MCF 10A (cell line): ENCODE measurements around the gene KATNBL1. TPM values are rescaled to one million over a fixed set of nuclear protein-coding genes. Genes with fewer than 3 reads are reported as not detected.
"Not testable (repeated sequence)": the region's sequence is repeated elsewhere in the genome, so short reads cannot be mapped to it uniquely, and the experiment has no call there.

Source experiments
- BruUV-seq: library from RNA; stranded (reverse); fragments of 400-500 nt; replicated peaks from 2 replicates; lab custom pipeline; 2021; lab: Mats Ljungman, UMichigan
- CTCF ChIA-PET: fragments of 300-600 bp; sonication (Branson Sonifier 250); formaldehyde crosslinking; extraction: SDS; loops from one replicate; lab custom pipeline; 2021; ENCODE audit warnings: antibody characterized with exemption, inconsistent platforms; lab: Yijun Ruan, JAX
- POLR2A ChIA-PET: fragments of 300-600, 350-650 bp; sonication (Branson Sonifier 250); formaldehyde crosslinking; extraction: SDS; loops from one replicate; lab custom pipeline; 2020; ENCODE audit warnings: antibody characterized with exemption, inconsistent platforms; lab: Yijun Ruan, JAX
- DNase-seq: peaks from one replicate; pipeline ENCODE4 v3.0.0-alpha.2; 2018; ENCODE audit not compliant: unreplicated experiment
- H3K27ac Mint-ChIP-seq: one replicate; pipeline ENCODE4 v1.8.0; 2022; ENCODE audit warnings: mild to moderate bottlenecking, low read depth, mixed read lengths; ENCODE audit not compliant: unreplicated experiment
- H3K27me3 Mint-ChIP-seq: one replicate; pipeline ENCODE4 v1.8.0; 2022; ENCODE audit warnings: mixed read lengths; ENCODE audit not compliant: insufficient read depth, unreplicated experiment
- H3K36me3 Mint-ChIP-seq: one replicate; pipeline ENCODE4 v1.8.0; 2022; ENCODE audit warnings: mild to moderate bottlenecking, moderate library complexity, mixed read lengths; ENCODE audit not compliant: insufficient read depth, unreplicated experiment
- H3K4me1 Mint-ChIP-seq: one replicate; pipeline ENCODE4 v1.8.0; 2022; ENCODE audit warnings: mixed read lengths; ENCODE audit not compliant: insufficient read depth, unreplicated experiment
- H3K4me3 Mint-ChIP-seq: one replicate; pipeline ENCODE4 v1.8.0; 2022; ENCODE audit warnings: mild to moderate bottlenecking, moderate library complexity, mixed read lengths; ENCODE audit not compliant: unreplicated experiment
- H3K9me3 Mint-ChIP-seq: one replicate; pipeline ENCODE4 v1.8.0; 2022; ENCODE audit warnings: mixed read lengths; ENCODE audit not compliant: unreplicated experiment
- CTCF ChIP-seq: fragments of 200-600 bp; IDR thresholded peaks from one replicate; pipeline ENCODE4 v1.8.0; 2022; ENCODE audit warnings: antibody characterized with exemption, mild to moderate bottlenecking; ENCODE audit not compliant: unreplicated experiment
- intact Hi-C: fragments of 100-400 bp; cut with micrococcal nuclease; formaldehyde crosslinking; loops from 2 replicates; pipeline ENCODE4 v1.14.1; 2022
- total RNA-seq: library from RNA; stranded (reverse); gene quantifications from 2 replicates; pipeline ENCODE4 v1.2.3, GENCODE V29; 2022

Gene KATNBL1
- total RNA-seq, 1 experiment from 2014 or later = 38.2 TPM

GRCh38 chr15:34122771-34123183 lies 87.1 kb downstream of the KATNBL1 start:
- Mint-ChIP-seq H3K4me1 (no peaks in the 10 kb centered on the region), H3K4me3 (no peak overlapping the region), H3K36me3 (no peaks in the 10 kb centered on the region), H3K27me3 (no peaks in the 10 kb centered on the region), H3K27ac (no peak overlapping the region), H3K9me3 (no peaks in the 10 kb centered on the region)
- intact Hi-C loops = no loop called here
- BruUV-seq = no TSS peak
- TF ChIP-seq CTCF = no peak
- no peak for DNase-seq
- CTCF ChIA-PET = no interaction called here
- POLR2A ChIA-PET = interaction anchor here (0.7 kb wide), 1 partner anchor 16 kb away, joined by 3 read pairs; no protein-coding TSS in a partner anchor

- CTCF ChIA-PET, BruUV-seq, H3K36me3 Mint-ChIP-seq, H3K27ac Mint-ChIP-seq, H3K4me3 Mint-ChIP-seq, intact Hi-C loops, H3K9me3 Mint-ChIP-seq, H3K4me1 Mint-ChIP-seq, H3K27me3 Mint-ChIP-seq, DNase-seq: not testable (repeated sequence)
- POLR2A ChIA-PET = interaction anchor here (0.6 to 1.1 kb wide), 2 partner anchors 10 to 19 kb away, joined by 3 to 5 read pairs; no protein-coding TSS in a partner anchor
Observed at GRCh38 chr15:34121786-34122185, 88.1 kb downstream of the KATNBL1 start.

DNA sequence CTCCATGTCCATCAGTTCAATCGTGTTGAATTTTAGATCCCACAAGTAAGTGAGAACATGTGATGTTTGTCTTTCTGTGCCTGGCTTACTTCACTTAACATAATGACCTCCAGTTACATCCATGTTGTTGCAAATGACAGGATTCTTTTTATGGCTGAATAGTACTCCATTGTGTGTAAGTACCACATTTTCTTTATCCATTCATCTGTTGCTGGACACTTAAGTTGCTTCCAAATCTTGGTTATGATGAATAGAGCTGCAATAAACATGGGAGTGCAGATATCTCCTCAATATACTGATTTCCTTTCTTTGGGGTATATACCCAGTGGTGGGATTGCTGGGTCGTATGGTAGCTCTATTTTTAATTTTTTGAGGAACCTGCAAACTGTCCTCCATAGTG lies 89.5 kb downstream of the KATNBL1 start:
- H3K27me3 Mint-ChIP-seq, BruUV-seq, intact Hi-C loops, H3K9me3 Mint-ChIP-seq, H3K27ac Mint-ChIP-seq, H3K36me3 Mint-ChIP-seq, DNase-seq, POLR2A ChIA-PET, H3K4me1 Mint-ChIP-seq, H3K4me3 Mint-ChIP-seq: not testable (repeated sequence)
- CTCF ChIA-PET = interaction anchor here (0.6 to 0.9 kb wide), 2 partner anchors 9 to 10 kb away, joined by 3 to 4 read pairs; no protein-coding TSS in a partner anchor

GRCh38 chr15:34119291-34119690 lies 90.6 kb downstream of the KATNBL1 start:
- no TSS peak for BruUV-seq
- no peaks in the 10 kb centered on the region for H3K27me3 Mint-ChIP-seq

More at GRCh38 chr15:34119291-34119690, 90.6 kb downstream of the KATNBL1 start:
- peak; percentile 26 for DNase-seq
- no peak for TF ChIP-seq CTCF
- intact Hi-C loops = no loop called here
- Mint-ChIP-seq H3K36me3 (no peaks in the 10 kb centered on the region), H3K4me3 (no peak overlapping the region), H3K27ac (no peak overlapping the region), H3K4me1 (no peaks in the 10 kb centered on the region), H3K9me3 (no peaks in the 10 kb centered on the region)
- ChIA-PET POLR2A (interaction anchor here (0.6 kb wide), 1 partner anchor 90 kb away, joined by 3 read pairs; no protein-coding TSS in a partner anchor), CTCF (interaction anchor here (0.7 to 1.0 kb wide), 3 partner anchors 11 to 494 kb away, joined by 3 to 4 read pairs (median 3); no protein-coding TSS in a partner anchor)
